Measurements from ENCODE around the gene PDE7B. TPM values are rescaled to one million over a fixed set of nuclear protein-coding genes. Genes with fewer than 3 reads are reported as not detected.

PDE7B gene
- total RNA-seq, 4 donors from 2014 or later: 1.4 to 11.6 (median 3.5) TPM

DNA sequence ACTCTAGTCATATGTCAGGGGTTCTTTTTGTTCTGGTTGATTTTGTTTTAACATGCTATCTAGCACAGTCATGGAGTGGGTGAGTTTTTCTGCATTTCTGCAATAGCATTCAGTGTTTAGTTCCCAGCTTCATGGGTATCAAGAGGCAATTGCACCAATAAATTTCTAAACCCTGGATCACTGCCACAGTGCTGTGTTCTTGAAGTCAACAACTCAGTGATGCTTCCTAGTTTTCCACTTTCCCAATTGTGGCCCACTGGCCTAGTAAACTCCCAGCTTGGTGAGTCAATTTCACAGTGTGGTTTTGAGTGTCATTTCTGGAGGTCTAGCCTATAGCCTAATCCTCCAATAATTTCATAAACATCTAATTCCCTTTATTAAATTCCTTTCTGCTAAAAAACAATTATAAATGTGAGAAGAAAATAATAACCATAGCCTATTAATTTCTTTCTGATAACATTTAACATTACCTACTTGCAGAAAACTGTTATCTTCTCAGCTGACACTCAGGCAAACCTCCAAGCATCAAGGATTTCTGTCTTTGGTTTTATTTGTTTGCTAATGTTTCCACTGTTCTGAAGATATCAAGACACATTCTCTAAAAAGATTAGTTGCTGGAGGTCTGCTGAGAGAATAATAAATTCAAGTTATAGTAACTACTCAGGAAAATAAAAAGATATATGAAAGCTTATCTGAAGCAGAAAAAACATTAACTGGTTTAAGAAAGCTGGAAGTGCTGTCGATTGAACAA, 89.9 kb downstream of the PDE7B start:
- TF ChIP-seq, protein P1, sequence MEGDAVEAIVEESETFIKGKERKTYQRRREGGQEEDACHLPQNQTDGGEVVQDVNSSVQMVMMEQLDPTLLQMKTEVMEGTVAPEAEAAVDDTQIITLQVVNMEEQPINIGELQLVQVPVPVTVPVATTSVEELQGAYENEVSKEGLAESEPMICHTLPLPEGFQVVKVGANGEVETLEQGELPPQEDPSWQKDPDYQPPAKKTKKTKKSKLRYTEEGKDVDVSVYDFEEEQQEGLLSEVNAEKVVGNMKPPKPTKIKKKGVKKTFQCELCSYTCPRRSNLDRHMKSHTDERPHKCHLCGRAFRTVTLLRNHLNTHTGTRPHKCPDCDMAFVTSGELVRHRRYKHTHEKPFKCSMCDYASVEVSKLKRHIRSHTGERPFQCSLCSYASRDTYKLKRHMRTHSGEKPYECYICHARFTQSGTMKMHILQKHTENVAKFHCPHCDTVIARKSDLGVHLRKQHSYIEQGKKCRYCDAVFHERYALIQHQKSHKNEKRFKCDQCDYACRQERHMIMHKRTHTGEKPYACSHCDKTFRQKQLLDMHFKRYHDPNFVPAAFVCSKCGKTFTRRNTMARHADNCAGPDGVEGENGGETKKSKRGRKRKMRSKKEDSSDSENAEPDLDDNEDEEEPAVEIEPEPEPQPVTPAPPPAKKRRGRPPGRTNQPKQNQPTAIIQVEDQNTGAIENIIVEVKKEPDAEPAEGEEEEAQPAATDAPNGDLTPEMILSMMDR (IDR thresholded peaks at IDR 0.05): no peak
- TF ChIP-seq POLR2A (IDR thresholded peaks at IDR 0.05): no peak
- Histone ChIP-seq H3K4me1 (no peaks in the 10 kb centered on the region), H3K27ac (no peak overlapping the region), H3K27me3 (no peaks in the 10 kb centered on the region), H3K36me3 (no peaks in the 10 kb centered on the region), H3K9me3 (no peaks in the 10 kb centered on the region), H3K4me3 (no peak overlapping the region)
- DNase-seq: no peak

DNA sequence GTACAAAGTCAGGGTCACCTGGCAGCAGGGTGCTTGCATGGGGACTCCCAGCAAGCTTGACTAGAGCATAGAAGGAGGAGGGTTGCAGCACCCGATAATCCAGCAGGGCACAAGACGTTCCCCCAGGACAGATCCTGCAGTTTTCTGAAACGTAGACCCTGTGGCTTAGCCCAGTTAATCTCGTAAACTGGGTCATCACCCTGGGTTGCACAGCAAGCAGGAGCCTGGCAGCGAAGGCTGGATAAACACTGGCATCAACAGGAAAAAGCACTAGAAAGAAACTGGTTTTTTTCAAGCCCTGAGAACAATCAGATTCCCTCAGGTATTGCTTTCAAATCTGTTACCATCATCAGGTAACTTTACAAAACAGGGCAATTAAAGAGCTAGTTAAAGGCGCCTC, 92.6 kb downstream of the PDE7B start:
- Histone ChIP-seq H3K36me3 (no peaks in the 10 kb centered on the region), H3K27ac (no peak overlapping the region), H3K9me3 (no peaks in the 10 kb centered on the region), H3K4me3 (no peak overlapping the region), H3K4me1 (no peaks in the 10 kb centered on the region), H3K27me3 (no peaks in the 10 kb centered on the region)
- DNase-seq: no peak
- TF ChIP-seq, protein P1 (IDR thresholded peaks at IDR 0.05): no peak
- no peak for TF ChIP-seq POLR2A (IDR thresholded peaks at IDR 0.05)

DNA sequence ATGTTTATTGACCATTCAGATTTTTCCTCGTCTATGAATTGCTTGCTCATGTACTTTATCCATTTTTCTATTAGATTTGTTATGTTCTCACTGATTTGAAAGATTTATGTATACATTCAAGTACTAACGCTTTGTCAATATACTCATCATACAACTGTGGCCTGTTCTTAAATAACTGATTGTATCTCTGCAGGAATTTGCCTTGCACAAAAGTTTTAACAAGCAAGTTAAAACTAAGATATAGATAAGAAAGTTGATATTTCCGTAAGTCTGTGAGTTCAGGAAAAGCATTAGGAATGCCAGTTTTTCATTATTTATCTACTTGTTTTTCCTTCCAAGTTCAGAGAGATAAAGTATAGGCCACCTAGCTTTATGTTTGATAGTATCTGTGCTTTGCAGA, 95.2 kb downstream of the PDE7B start:
- DNase-seq: no peak
- H3K27ac ChIP-seq: no peak overlapping the region
- H3K27me3 ChIP-seq: no peaks in the 10 kb centered on the region
- no peaks in the 10 kb centered on the region for H3K36me3 ChIP-seq
- no peaks in the 10 kb centered on the region for H3K4me1 ChIP-seq
- H3K9me3 ChIP-seq: no peaks in the 10 kb centered on the region
- no peak overlapping the region for H3K4me3 ChIP-seq
- TF ChIP-seq, protein P1 (IDR thresholded peaks at IDR 0.05): no peak
- no peak for TF ChIP-seq POLR2A (IDR thresholded peaks at IDR 0.05)

DNA sequence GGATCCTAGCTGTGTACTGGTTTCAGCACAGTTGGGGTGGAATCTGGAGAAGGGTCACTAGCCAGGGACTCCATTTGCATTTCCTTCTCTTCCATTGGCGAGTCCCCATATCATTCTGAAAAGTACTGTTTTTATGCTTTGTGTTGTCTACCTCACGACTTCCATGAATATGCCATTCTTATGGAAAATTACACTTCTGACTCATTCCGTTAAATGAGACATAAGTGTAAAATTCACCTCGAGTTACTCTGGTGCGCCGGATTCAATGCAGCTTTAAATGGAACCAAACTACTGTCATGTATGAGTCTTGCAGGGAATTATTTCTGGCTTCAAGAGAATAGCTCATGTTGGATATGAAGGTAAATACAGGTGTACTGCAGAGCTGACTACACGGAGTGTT, 99.2 kb downstream of the PDE7B start:
- Histone ChIP-seq H3K27me3 (no peaks in the 10 kb centered on the region), H3K9me3 (no peaks in the 10 kb centered on the region)

DNA sequence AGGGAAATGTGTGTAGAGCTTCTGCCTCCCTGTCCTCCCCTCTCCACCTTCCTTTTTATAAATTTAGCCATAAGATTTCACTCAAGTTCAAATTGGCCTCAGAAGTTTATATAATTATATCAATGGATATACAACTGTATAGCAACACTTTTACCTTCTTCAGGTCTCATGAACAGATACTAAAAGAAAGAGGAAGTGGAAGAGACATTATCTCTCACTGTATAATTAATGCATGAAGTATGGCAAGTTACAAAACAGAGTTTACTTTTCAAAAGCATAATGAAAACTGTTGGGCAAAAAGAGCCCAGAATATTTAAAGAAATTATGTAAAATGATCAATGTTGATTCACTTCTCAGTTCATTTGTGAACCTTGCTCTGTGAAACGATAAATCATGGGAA, 99.7 kb downstream of the PDE7B start:
- Histone ChIP-seq H3K4me1 (no peaks in the 10 kb centered on the region), H3K27me3 (no peaks in the 10 kb centered on the region), H3K36me3 (no peaks in the 10 kb centered on the region), H3K9me3 (no peaks in the 10 kb centered on the region), H3K27ac (no peak overlapping the region), H3K4me3 (no peak overlapping the region)
- no peak for DNase-seq
- TF ChIP-seq POLR2A (IDR thresholded peaks at IDR 0.05): no peak

More for the DNA sequence above, 99.2 kb downstream of the PDE7B start:
- TF ChIP-seq, protein P1 (IDR thresholded peaks at IDR 0.05): no peak
- no peak for TF ChIP-seq POLR2A (IDR thresholded peaks at IDR 0.05)
- H3K27ac ChIP-seq: no peak overlapping the region
- H3K4me1 ChIP-seq: no peaks in the 10 kb centered on the region
- DNase-seq: no peak
- H3K36me3 ChIP-seq: no peaks in the 10 kb centered on the region
- no peak overlapping the region for H3K4me3 ChIP-seq

DNA sequence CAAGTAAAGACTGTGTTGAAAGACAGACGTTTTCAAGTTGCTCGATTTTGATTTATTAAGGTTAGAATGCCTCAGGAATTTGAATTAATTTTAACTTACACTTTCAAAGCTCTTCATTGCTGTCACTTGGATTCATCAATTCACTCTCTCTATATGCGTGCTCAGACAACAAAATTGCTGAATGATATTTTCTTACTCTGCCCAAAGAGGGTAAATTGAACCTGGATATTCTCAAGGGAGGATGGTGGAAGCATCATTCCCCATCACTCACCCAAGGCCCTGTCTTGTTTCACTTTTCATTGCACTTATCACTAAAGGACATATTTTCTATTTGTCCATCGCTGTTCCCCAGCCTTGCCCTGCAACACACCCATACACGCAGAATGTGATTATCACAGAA, 102.3 kb downstream of the PDE7B start:
- no peak for DNase-seq
- no peaks in the 10 kb centered on the region for H3K36me3 ChIP-seq
- no peaks in the 10 kb centered on the region for H3K27me3 ChIP-seq
- TF ChIP-seq, protein P1 (IDR thresholded peaks at IDR 0.05): no peak
- no peak for TF ChIP-seq POLR2A (IDR thresholded peaks at IDR 0.05)
- no peaks in the 10 kb centered on the region for H3K9me3 ChIP-seq
- no peak overlapping the region for H3K27ac ChIP-seq
- H3K4me3 ChIP-seq: no peak overlapping the region
- H3K4me1 ChIP-seq: no peaks in the 10 kb centered on the region

Measured in Peyer's patch (tissue), 4 donors.